ENCODE measurements around the gene HIP1R. TPM values are rescaled to one million over a fixed set of nuclear protein-coding genes. Genes with fewer than 3 reads are reported as not detected.
A peak's percentile ranks its signal among the peaks of the same experiment; 100 is the strongest.

HIP1R gene
- total and polyA plus RNA-seq, 2 of the 13 experiments (the other 11 are each of a cell fraction or from before 2014, with no cell fraction given) = 18.4 to 25.5 TPM

- TF ChIP-seq ZNF232 (CRISPR knock-in tag; IDR thresholded peaks at IDR 0.05; ENCODE audit: borderline replicate concordance) (no peak), ADNP (CRISPR knock-in tag; IDR thresholded peaks at IDR 0.05) (no peak), ZNF770 (CRISPR knock-in tag; IDR thresholded peaks at IDR 0.05) (no peak), ATF1 (CRISPR knock-in tag; IDR thresholded peaks at IDR 0.05) (no peak), RBM22 (optimal IDR thresholded peaks at IDR 0.05; ENCODE audit: low read length) (no peak), RFX3 (CRISPR knock-in tag; IDR thresholded peaks at IDR 0.05) (peak; percentile 37; the same call in 1 of the 2 replicates), GTF2F1 (IDR thresholded peaks at IDR 0.05; ENCODE audit: low read length) (no peak), ZNF775 (CRISPR knock-in tag; IDR thresholded peaks at IDR 0.05; ENCODE audit: borderline replicate concordance) (0 out of 2 replicates have a peak, but pooled peaks have one; percentile 65), ARID5B (CRISPR knock-in tag; IDR thresholded peaks at IDR 0.05) (peak; percentile 18; the same call in 1 of the 2 replicates), NFRKB (IDR thresholded peaks at IDR 0.05) (no peak), ZFP62 (CRISPR knock-in tag; IDR thresholded peaks at IDR 0.05) (no peak), XBP1 (CRISPR knock-in tag; IDR thresholded peaks at IDR 0.05) (no peak), ZNF382 (CRISPR knock-in tag; IDR thresholded peaks at IDR 0.05; ENCODE audit: borderline replicate concordance) (no peak), PAF1 (CRISPR knock-in tag; IDR thresholded peaks at IDR 0.05) (no peak), ZNF839 (CRISPR knock-in tag; IDR thresholded peaks at IDR 0.05; ENCODE audit: borderline replicate concordance) (no peak), PHF8 (CRISPR knock-in tag; IDR thresholded peaks at IDR 0.05) (no peak), ZSCAN12 (CRISPR knock-in tag; IDR thresholded peaks at IDR 0.05) (no peak)
- TF ChIP-seq, protein P1, sequence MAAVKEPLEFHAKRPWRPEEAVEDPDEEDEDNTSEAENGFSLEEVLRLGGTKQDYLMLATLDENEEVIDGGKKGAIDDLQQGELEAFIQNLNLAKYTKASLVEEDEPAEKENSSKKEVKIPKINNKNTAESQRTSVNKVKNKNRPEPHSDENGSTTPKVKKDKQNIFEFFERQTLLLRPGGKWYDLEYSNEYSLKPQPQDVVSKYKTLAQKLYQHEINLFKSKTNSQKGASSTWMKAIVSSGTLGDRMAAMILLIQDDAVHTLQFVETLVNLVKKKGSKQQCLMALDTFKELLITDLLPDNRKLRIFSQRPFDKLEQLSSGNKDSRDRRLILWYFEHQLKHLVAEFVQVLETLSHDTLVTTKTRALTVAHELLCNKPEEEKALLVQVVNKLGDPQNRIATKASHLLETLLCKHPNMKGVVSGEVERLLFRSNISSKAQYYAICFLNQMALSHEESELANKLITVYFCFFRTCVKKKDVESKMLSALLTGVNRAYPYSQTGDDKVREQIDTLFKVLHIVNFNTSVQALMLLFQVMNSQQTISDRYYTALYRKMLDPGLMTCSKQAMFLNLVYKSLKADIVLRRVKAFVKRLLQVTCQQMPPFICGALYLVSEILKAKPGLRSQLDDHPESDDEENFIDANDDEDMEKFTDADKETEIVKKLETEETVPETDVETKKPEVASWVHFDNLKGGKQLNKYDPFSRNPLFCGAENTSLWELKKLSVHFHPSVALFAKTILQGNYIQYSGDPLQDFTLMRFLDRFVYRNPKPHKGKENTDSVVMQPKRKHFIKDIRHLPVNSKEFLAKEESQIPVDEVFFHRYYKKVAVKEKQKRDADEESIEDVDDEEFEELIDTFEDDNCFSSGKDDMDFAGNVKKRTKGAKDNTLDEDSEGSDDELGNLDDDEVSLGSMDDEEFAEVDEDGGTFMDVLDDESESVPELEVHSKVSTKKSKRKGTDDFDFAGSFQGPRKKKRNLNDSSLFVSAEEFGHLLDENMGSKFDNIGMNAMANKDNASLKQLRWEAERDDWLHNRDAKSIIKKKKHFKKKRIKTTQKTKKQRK (IDR thresholded peaks at IDR 0.05; ENCODE audit: low read length) = no peak
- TF ChIP-seq, protein P2, sequence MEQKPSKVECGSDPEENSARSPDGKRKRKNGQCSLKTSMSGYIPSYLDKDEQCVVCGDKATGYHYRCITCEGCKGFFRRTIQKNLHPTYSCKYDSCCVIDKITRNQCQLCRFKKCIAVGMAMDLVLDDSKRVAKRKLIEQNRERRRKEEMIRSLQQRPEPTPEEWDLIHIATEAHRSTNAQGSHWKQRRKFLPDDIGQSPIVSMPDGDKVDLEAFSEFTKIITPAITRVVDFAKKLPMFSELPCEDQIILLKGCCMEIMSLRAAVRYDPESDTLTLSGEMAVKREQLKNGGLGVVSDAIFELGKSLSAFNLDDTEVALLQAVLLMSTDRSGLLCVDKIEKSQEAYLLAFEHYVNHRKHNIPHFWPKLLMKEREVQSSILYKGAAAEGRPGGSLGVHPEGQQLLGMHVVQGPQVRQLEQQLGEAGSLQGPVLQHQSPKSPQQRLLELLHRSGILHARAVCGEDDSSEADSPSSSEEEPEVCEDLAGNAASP (CRISPR knock-in tag; IDR thresholded peaks at IDR 0.05; ENCODE audit: borderline replicate concordance) = no peak
Observed at GRCh38 chr12:122888232-122888752, 53.0 kb downstream of the HIP1R start (continued).

All from HepG2 (cell line).